GM19468 (cell line): Measurements from ENCODE around the gene PHGDH.

Experiments used
- ATAC-seq: cut with Tn5 transposase; IDR thresholded peaks from one replicate; pipeline ENCODE4 v1.9.1; 2021; ENCODE audit warnings: mild to moderate bottlenecking, moderate library complexity, moderate number of reproducible peaks; ENCODE audit not compliant: unreplicated experiment; ENCODE audit errors: extremely low read depth

Gene PHGDH

GRCh38 chr1:119729044-119729443 lies 17.3 kb downstream of the PHGDH start:
- ATAC-seq, result no peak

GRCh38 chr1:119731060-119731459 lies 19.3 kb downstream of the PHGDH start:
- ATAC-seq, result no peak

GRCh38 chr1:119731741-119732430 lies 20.2 kb downstream of the PHGDH start:
- ATAC-seq, result no peak

GRCh38 chr1:119732465-119733168 lies 20.9 kb downstream of the PHGDH start:
- ATAC-seq, result no peak

- no peak for ATAC-seq
Measured at GRCh38 chr1:119733754-119734153, 22.0 kb downstream of the PHGDH start.

- ATAC-seq, result no peak
Measured at GRCh38 chr1:119735217-119735616, 23.5 kb downstream of the PHGDH start.

GRCh38 chr1:119736649-119737039 lies 24.9 kb downstream of the PHGDH start:
- no peak for ATAC-seq

GRCh38 chr1:119737040-119737682 lies 25.4 kb downstream of the PHGDH start:
- no peak for ATAC-seq

- ATAC-seq, result no peak
Measured at GRCh38 chr1:119738100-119738720, 26.5 kb downstream of the PHGDH start.

- no peak for ATAC-seq
Measured at GRCh38 chr1:119739150-119739549, 27.4 kb downstream of the PHGDH start.

- ATAC-seq, result no peak
Measured at GRCh38 chr1:119740261-119740660, 28.5 kb downstream of the PHGDH start.

GRCh38 chr1:119740896-119741780 lies 29.4 kb downstream of the PHGDH start:
- ATAC-seq, result no peak

GRCh38 chr1:119742202-119742601 lies 30.5 kb downstream of the PHGDH start:
- ATAC-seq, result no peak

GRCh38 chr1:119742677-119743076 lies 30.9 kb downstream of the PHGDH start:
- no peak for ATAC-seq

- ATAC-seq, result no peak
Measured at GRCh38 chr1:119743308-119743707, 31.6 kb downstream of the PHGDH start.

GRCh38 chr1:119743776-119744597 lies 32.3 kb downstream of the PHGDH start:
- no peak for ATAC-seq

- ATAC-seq, result no peak
Measured at GRCh38 chr1:119744598-119744942, 32.8 kb downstream of the PHGDH start.

GRCh38 chr1:119745034-119745433 lies 33.3 kb downstream of the PHGDH start:
- ATAC-seq, result no peak

- no peak for ATAC-seq
Measured at GRCh38 chr1:119747451-119747850, 35.7 kb downstream of the PHGDH start.
